RWPE2 (cell line): ENCODE results near the gene DHPS.
"Not testable (repeated sequence)": the region's sequence is repeated elsewhere in the genome, so short reads cannot be mapped to it uniquely, and the experiment has no call there.

Source experiments
- ATAC-seq: fragments of 200-7000 bp; cut with Tn5 transposase; 3 replicates; pipeline ENCODE4 v1.9.1; 2021; ENCODE audit warnings: low read depth
- DNase-seq: peaks from one replicate; pipeline ENCODE4 v3.0.0-alpha.2; 2020; ENCODE audit warnings: low spot score
- H3K27ac ChIP-seq: fragments of 450-650 bp; 2 replicates; pipeline ENCODE4 v1.5.1; 2017; ENCODE audit warnings: mild to moderate bottlenecking; ENCODE audit not compliant: poor library complexity, severe bottlenecking
- H3K27me3 ChIP-seq: fragments of 250-450 bp; sonication (Bioruptor Pico); 2 replicates; pipeline ENCODE4 v1.5.1; 2021; ENCODE audit warnings: mild to moderate bottlenecking, moderate library complexity; ENCODE audit not compliant: insufficient read depth, poor library complexity, severe bottlenecking
- H3K36me3 ChIP-seq: fragments of 250-450 bp; sonication (Bioruptor Pico); 2 replicates; pipeline ENCODE4 v1.5.1; 2020; ENCODE audit warnings: low read depth, mild to moderate bottlenecking, moderate library complexity
- H3K4me1 ChIP-seq: fragments of 250-450 bp; sonication (Bioruptor Pico); 2 replicates; pipeline ENCODE4 v1.5.1; 2021; ENCODE audit warnings: mild to moderate bottlenecking, moderate library complexity; ENCODE audit not compliant: insufficient read depth, poor library complexity, severe bottlenecking
- H3K4me3 ChIP-seq: fragments of 250-450 bp; sonication (Bioruptor Pico); 2 replicates; pipeline ENCODE4 v1.5.1; 2021; ENCODE audit warnings: mild to moderate bottlenecking, moderate library complexity; ENCODE audit not compliant: severe bottlenecking
- H3K9me3 ChIP-seq: fragments of 250-450 bp; sonication (Bioruptor Pico); 2 replicates; pipeline ENCODE4 v1.5.1; 2021; ENCODE audit warnings: mild to moderate bottlenecking, moderate library complexity; ENCODE audit not compliant: severe bottlenecking
- CTCF ChIP-seq: fragments of 450-650 bp; IDR thresholded peaks from one replicate; pipeline ENCODE4 v1.5.1; 2017; ENCODE audit warnings: mild to moderate bottlenecking, moderate library complexity; ENCODE audit not compliant: poor library complexity, severe bottlenecking

The DHPS gene

DNA sequence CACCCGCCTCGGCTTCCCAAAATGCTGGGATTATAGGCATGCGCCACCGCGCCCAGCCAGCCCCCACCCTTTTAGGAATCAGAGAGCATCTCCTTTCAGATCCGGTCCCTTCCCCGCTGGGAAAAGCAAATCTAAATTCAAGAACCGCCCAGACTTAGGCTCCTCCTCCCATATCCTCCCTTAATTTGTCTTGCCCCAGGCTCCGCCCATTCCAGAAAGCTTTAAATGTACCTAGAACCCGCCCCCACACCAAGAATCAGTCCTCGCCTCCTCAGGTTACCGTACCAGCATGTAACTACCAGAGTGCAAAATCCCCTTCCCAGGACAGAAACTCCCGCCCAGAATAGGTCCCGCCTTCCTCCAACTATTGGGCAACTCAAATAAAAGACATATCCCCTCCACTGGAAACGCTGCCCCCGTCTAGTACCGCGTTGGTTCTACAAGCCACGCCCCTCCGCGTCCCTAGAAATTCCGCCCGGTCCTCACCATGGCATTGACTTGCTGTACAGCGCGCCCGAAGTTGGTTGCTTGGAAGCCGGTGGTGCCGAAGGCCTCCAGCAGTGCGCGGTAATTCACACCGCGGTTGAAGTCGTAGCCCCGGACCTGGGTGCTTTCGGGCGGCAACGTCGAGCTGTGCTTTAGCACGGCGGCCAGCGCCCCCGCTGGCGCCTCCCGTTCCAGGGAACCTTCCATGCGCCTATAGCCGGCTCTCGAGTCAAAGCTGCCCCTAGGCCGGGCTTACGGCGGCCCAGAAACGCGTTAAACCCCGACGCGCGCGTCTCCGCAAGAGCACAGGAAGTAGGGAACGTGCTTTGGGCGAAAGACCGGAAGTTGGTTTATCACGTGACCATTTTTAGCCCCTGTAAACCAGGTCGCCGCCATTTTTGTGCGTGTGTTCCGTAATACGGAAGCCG, at the start of gene DHPS:
Gene DHPS, minus strand, starts transcription at position 807 of the 914 bp plus-strand sequence. Its CDS starts 114 bp downstream, at position 693.
- Histone ChIP-seq H3K4me3 (peak within 1 kb of the TSS; percentile 70), H3K4me1 (no peaks in the 10 kb centered on the region), H3K27me3 (no peaks in the 10 kb centered on the region), H3K9me3 (no peaks in the 10 kb centered on the region), H3K36me3 (peaks cover 25% of the 10 kb centered on the region), H3K27ac (peak within 1 kb of the TSS; percentile 93)
- no peak for TF ChIP-seq CTCF
- DNase-seq, result peak; percentile 93
- peak; percentile 83 for ATAC-seq

DNA sequence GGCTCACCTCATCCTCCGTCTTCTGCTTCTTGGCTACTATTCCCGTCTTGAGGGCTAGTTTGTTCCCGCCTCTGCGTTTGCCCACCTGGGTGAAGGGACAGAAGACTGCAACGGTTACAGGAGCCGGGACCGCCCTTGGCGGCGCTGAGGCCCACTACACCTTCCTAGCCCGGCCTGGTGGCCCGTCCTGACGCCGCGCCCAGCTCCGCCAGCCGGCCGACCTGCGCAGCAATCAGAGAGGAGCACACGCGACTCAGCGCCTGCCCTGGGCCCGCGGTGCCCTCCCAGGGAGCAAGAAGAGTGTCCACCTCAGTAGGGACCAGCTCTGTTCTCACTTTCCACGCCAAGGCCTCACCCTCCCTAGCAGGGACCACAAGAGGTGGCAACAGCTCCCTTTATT, 49.7 kb upstream of the DHPS start:
- no peak for DNase-seq
- Histone ChIP-seq H3K36me3 (peaks cover 28% of the 10 kb centered on the region), H3K27ac (no peak overlapping the region), H3K27me3 (no peaks in the 10 kb centered on the region), H3K9me3 (no peaks in the 10 kb centered on the region), H3K4me1 (peaks cover 2% of the 10 kb centered on the region), H3K4me3 (no peak overlapping the region)
- no peak for ATAC-seq
- no peak for TF ChIP-seq CTCF

DNA sequence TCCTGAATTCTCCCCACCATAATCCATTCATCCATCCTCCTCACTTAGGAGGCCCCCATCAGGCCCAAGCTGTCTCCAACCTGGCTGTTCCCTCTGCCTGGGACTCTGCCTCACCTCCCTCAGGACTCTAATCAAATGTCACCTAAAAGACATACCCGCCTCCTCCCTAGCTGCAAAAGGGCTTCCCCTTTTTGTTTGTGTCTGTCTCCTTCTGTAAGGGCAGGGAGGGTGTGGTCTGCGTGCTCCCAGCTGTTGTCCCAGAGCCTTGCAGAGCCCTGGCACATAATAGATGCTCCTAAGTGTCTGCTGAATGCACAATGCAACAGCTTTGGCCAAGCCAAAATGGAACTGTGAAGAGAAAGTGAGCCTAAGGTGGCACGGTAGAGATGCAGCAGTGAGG, 48.4 kb upstream of the DHPS start:
- H3K36me3 ChIP-seq, result peaks cover 28% of the 10 kb centered on the region
- no peak for DNase-seq
- H3K9me3 ChIP-seq, result no peaks in the 10 kb centered on the region
- no peak overlapping the region for H3K4me3 ChIP-seq
- no peak for ATAC-seq
- H3K27ac ChIP-seq, result no peak overlapping the region
- H3K27me3 ChIP-seq, result no peaks in the 10 kb centered on the region
- no peak for TF ChIP-seq CTCF
- no peaks in the 10 kb centered on the region for H3K4me1 ChIP-seq

DNA sequence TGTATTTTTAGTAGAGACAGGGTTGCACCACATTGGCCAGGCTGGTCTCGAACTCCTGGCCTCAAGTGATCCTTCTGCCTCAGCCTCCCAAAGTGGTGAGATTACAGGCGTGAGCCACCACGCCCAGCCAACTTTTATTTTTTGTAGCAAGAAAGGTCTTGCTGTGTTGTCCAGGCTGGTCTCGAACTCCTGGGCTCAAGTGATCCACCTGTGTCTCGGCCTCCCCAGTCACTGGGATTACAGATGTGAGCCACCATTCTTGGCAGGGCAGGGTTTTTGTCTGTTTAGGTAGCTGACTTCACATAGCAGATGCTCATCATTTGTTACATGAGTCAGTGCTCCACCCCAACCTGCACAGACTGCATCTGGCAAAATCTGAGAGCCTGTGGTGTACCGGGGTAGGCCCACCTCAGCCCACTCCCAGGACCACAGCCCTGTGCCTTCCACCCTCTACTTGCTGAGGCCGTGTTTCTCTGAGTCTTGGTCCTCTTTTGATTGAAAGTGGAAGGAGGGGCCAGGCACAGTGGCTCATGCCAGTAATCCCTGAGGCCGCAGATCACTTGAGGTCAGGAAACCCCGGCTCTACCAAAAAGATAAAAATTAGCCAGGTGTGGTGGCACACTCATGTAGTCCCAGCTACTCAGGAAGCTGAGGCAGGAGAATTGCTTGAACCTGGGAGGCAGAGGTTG, 46.2 kb upstream of the DHPS start:
- DNase-seq (no peak), ATAC-seq (no peak)
- Histone ChIP-seq H3K27ac (no peak overlapping the region), H3K27me3 (no peaks in the 10 kb centered on the region), H3K4me3 (no peak overlapping the region), H3K36me3 (peaks cover 25% of the 10 kb centered on the region), H3K9me3 (no peaks in the 10 kb centered on the region), H3K4me1 (no peaks in the 10 kb centered on the region)
- no peak for TF ChIP-seq CTCF

DNA sequence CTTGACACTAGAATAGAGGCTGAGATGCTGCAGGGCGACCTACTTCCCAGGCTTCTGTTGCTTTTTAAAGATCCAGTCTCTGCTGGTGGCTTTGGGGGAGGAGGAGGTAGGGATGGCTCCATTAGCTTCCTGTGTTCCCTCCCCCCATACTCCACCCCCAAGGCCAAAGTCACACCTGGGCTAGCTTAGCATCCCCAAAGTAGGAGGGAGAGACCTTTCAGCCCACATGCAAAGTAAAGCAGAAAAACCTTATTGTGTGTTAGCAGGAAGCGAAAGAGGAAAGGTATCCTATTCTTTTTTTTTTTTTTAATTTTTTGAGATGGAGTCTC, 45.3 kb upstream of the DHPS start:
- no peak for TF ChIP-seq CTCF
- Histone ChIP-seq H3K4me1 (no peaks in the 10 kb centered on the region), H3K27ac (no peak overlapping the region), H3K4me3 (no peak overlapping the region), H3K36me3 (peaks cover 18% of the 10 kb centered on the region), H3K27me3 (no peaks in the 10 kb centered on the region), H3K9me3 (no peaks in the 10 kb centered on the region)
- ATAC-seq, result no peak
- no peak for DNase-seq

DNA sequence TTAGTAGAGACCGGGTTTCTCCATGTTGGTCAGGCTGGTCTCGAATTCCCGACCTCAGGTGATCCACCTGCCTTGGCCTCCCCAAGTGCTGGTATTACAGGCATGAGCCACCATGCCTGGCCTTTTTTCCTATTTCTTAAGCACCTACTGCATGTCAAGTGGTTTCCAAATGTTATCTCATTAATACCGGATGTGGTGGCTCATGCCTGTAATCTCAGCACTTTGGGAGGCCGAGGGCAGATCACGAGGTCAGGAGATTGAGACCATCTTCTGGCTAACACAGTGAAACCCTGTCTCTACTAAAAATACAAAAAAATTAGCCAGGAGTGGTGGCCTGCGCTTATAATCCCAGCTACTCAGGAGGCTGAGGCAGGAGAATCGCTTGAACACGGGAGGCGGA, 43.9 kb upstream of the DHPS start:
- H3K9me3 ChIP-seq, ATAC-seq, DNase-seq, H3K4me1 ChIP-seq, H3K27me3 ChIP-seq, H3K27ac ChIP-seq, H3K4me3 ChIP-seq, H3K36me3 ChIP-seq: not testable (repeated sequence)
